CD4-positive, alpha-beta T cell treated with Interleukin-12 subunit alpha and Interleukin-12 subunit beta, for 1 hour (primary cell): ENCODE measurements around the gene KCNA1.

Experiments used
- DNase-seq: peaks from one replicate; pipeline ENCODE4 v3.0.0-alpha.2; 2020

KCNA1 gene

GRCh38 chr12:4911316-4911994, 1.8 kb downstream of the KCNA1 start:
- no peak for DNase-seq

- no peak for DNase-seq
Observed at GRCh38 chr12:4914720-4915119, 5.0 kb downstream of the KCNA1 start.

GRCh38 chr12:4915752-4916151, 6.0 kb downstream of the KCNA1 start:
- no peak for DNase-seq

GRCh38 chr12:4918950-4919660, 9.4 kb downstream of the KCNA1 start:
- DNase-seq, result no peak

GRCh38 chr12:4932576-4932975, 22.9 kb downstream of the KCNA1 start:
- DNase-seq, result no peak

GRCh38 chr12:4933411-4933810, 23.7 kb downstream of the KCNA1 start:
- no peak for DNase-seq

GRCh38 chr12:4934407-4935035, 24.8 kb downstream of the KCNA1 start:
- no peak for DNase-seq

- no peak for DNase-seq
Observed at GRCh38 chr12:4938900-4939299, 29.2 kb downstream of the KCNA1 start.

- DNase-seq, result no peak
Observed at GRCh38 chr12:4939418-4940023, 29.8 kb downstream of the KCNA1 start.

- DNase-seq, result no peak
Observed at GRCh38 chr12:4943067-4943937, 33.6 kb downstream of the KCNA1 start.

GRCh38 chr12:4943938-4944284, 34.2 kb downstream of the KCNA1 start:
- DNase-seq, result no peak

GRCh38 chr12:4947253-4947652, 37.5 kb downstream of the KCNA1 start:
- no peak for DNase-seq

- no peak for DNase-seq
Observed at GRCh38 chr12:4951083-4951482, 41.4 kb downstream of the KCNA1 start.

- DNase-seq, result no peak
Observed at GRCh38 chr12:4951601-4952000, 41.9 kb downstream of the KCNA1 start.

- DNase-seq, result no peak
Observed at GRCh38 chr12:4954621-4955354, 45.1 kb downstream of the KCNA1 start.

- DNase-seq, result no peak
Observed at GRCh38 chr12:4956054-4956453, 46.3 kb downstream of the KCNA1 start.

- DNase-seq, result no peak
Observed at GRCh38 chr12:4956968-4957367, 47.3 kb downstream of the KCNA1 start.

- DNase-seq, result no peak
Observed at GRCh38 chr12:4957761-4958160, 48.1 kb downstream of the KCNA1 start.

GRCh38 chr12:4958697-4959375, 49.1 kb downstream of the KCNA1 start:
- no peak for DNase-seq

GRCh38 chr12:4959381-4959780, 49.7 kb downstream of the KCNA1 start:
- DNase-seq, result no peak

GRCh38 chr12:4960030-4960429, 50.3 kb downstream of the KCNA1 start:
- no peak for DNase-seq

- no peak for DNase-seq
Observed at GRCh38 chr12:4960547-4960946, 50.8 kb downstream of the KCNA1 start.
